HL-60 (cell line): ENCODE data around the gene UBQLN4.

Source experiments
- DNase-seq, 2 experiments: peaks; one replicate each; pipeline ENCODE4 v3.0.0-alpha.2; 2010 to 2020; ENCODE audit warnings: low read depth in 1 of 2, low spot score in 1 of 2
- H3K27ac ChIP-seq: fragments of 250-450 bp; sonication (Bioruptor Pico); replicated peaks from 2 replicates; pipeline ENCODE4 v1.5.1; 2020; ENCODE audit warnings: mild to moderate bottlenecking, moderate library complexity
- H3K27me3 ChIP-seq: fragments of 250-450 bp; sonication (Bioruptor Pico); 2 replicates; pipeline ENCODE4 v1.5.1; 2021; ENCODE audit warnings: mild to moderate bottlenecking, moderate library complexity; ENCODE audit not compliant: insufficient read depth, poor library complexity, severe bottlenecking
- H3K4me3 ChIP-seq: replicated peaks from 2 replicates; pipeline ENCODE4 v1.5.1; 2011; ENCODE audit warnings: mild to moderate bottlenecking, control low read depth, low read length; ENCODE audit not compliant: insufficient read depth
- CTCF ChIP-seq: IDR thresholded peaks from one replicate; pipeline ENCODE4 v1.5.1; 2011; ENCODE audit warnings: low read length, control low read depth, inconsistent platforms; ENCODE audit not compliant: insufficient read depth
- GABPA ChIP-seq: IDR thresholded peaks from 2 replicates; pipeline ENCODE4 v1.6.1; 2012; ENCODE audit warnings: low read depth
- POLR2AphosphoS5 ChIP-seq: IDR thresholded peaks from 2 replicates; pipeline ENCODE4 v1.6.1; 2012; ENCODE audit warnings: low read depth
- REST ChIP-seq: IDR thresholded peaks from 2 replicates; pipeline ENCODE4 v1.6.1; 2012; ENCODE audit warnings: low read depth; ENCODE audit not compliant: insufficient replicate concordance
- SPI1 ChIP-seq: IDR thresholded peaks from 2 replicates; pipeline ENCODE4 v1.6.1; 2012; ENCODE audit warnings: low read depth, mild to moderate bottlenecking, borderline replicate concordance

Gene UBQLN4

DNA sequence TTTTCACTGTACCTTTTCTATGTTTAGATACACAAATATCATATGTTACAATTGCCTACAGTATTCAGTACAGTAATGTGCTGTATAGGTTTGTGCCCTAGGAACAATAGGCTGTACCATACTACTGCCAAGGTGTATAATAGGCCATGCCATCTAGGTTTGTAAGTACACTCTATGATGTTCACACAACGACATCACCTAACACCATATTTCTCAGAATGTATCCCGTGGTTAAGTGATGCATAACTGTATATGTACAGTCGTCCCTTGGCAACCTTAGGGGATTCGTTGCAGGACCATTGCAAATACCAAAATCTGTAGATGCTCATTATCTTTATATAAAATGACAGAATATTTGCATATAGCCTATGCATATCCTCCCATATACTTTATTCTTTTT, 27.0 kb downstream of the UBQLN4 start:
- H3K27ac ChIP-seq: no peak overlapping the region
- TF ChIP-seq CTCF (no peak), REST (no peak), SPI1 (no peak), GABPA (no peak), POLR2AphosphoS5 (no peak)
- no peak overlapping the region for H3K4me3 ChIP-seq
- no peaks in the 10 kb centered on the region for H3K27me3 ChIP-seq
- DNase-seq: no peak

DNA sequence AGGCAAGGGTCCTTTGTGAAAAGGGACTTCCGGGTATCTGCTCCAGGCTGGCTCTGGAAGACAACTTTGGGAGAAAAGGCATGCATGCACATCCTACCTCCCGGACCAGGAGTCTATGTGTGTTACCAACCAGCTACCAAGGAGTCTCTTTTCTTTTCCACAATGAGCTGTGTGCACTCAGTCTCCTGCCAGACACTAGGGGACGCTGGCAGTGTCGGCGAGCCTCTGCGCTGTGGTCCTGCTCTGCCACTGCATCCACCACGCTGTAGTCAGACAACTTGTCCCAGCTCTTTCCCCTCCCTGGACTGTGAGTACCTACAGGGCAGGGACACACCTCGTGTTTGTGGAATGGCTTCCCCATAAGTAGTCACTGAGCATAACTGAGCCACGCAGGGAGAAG, 27.7 kb downstream of the UBQLN4 start:
- no peak for TF ChIP-seq SPI1
- peak; percentile 87 for TF ChIP-seq CTCF
- no peak for TF ChIP-seq REST
- TF ChIP-seq GABPA: no peak
- TF ChIP-seq POLR2AphosphoS5: no peak
- Histone ChIP-seq H3K27me3 (no peaks in the 10 kb centered on the region), H3K27ac (no peak overlapping the region), H3K4me3 (no peak overlapping the region)
- DNase-seq: peak in 1 of 2 experiments; percentile 36

GRCh38 chr1:156024801-156025200, 28.8 kb downstream of the UBQLN4 start:
- no peak overlapping the region for H3K4me3 ChIP-seq
- H3K27me3 ChIP-seq: no peaks in the 10 kb centered on the region
- DNase-seq: no peak
- TF ChIP-seq CTCF (no peak), POLR2AphosphoS5 (no peak), REST (no peak), GABPA (no peak), SPI1 (no peak)
- no peak overlapping the region for H3K27ac ChIP-seq
